ENCODE data around the gene ERBB4. TPM values are rescaled to one million over a fixed set of nuclear protein-coding genes. Genes with fewer than 3 reads are reported as not detected.

Gene ERBB4
- total RNA-seq, 4 donors from 2014 or later, result 1.6 to 5.7 (median 3.5) TPM

- H3K4me3 ChIP-seq, result no peak overlapping the region
- no peaks in the 10 kb centered on the region for H3K4me1 ChIP-seq
- peak in 1 of 2 donors; percentile 42 for ATAC-seq
- no peaks in the 10 kb centered on the region for H3K27me3 ChIP-seq
- TF ChIP-seq CTCF (IDR thresholded peaks at IDR 0.05 in 4 of 5, conservative IDR thresholded peaks at IDR 0.05 in 1 of 5), result no peak
- TF ChIP-seq POLR2A (IDR thresholded peaks at IDR 0.05), result no peak
- H3K27ac ChIP-seq, result no peak overlapping the region
- intact Hi-C loops (cut with DNase I; ENCODE audit: low total_unique reads) (no loop called here), in situ Hi-C loops (cut with MboI; ENCODE audit: low sequenced_read_pairs in 4 of 4) (no loop called here)
- no peak for DNase-seq
- H3K9me3 ChIP-seq, result no peaks in the 10 kb centered on the region
- H3K36me3 ChIP-seq, result no peaks in the 10 kb centered on the region
Observed at GRCh38 chr2:211408483-211408891, 1130.1 kb downstream of the ERBB4 start.

DNA sequence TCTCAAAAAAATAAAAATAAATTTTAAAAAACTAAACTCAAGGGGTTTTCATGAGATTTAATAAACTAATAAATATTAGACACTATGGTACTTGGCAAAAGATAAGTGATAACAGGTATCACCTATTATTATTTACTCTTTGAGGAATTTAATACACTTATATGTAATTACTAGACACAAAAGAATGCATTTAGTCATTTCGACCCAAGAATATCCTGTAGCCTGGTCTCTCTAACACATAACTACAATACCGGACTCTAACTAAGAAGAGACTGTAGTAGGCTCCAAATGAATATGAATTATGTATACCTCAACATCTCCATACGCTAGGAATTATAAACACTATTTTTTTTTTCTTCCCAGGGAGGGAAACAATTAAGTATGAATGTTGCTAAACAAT, 1131.5 kb downstream of the ERBB4 start:
- ATAC-seq (no peak), DNase-seq (no peak)
- Histone ChIP-seq H3K27ac (no peak overlapping the region), H3K4me3 (no peak overlapping the region), H3K36me3 (no peaks in the 10 kb centered on the region), H3K4me1 (no peaks in the 10 kb centered on the region), H3K9me3 (no peaks in the 10 kb centered on the region), H3K27me3 (no peaks in the 10 kb centered on the region)
- TF ChIP-seq CTCF (IDR thresholded peaks at IDR 0.05 in 4 of 5, conservative IDR thresholded peaks at IDR 0.05 in 1 of 5) (no peak), POLR2A (IDR thresholded peaks at IDR 0.05) (no peak)
- in situ Hi-C loops (cut with MboI; ENCODE audit: low sequenced_read_pairs in 4 of 4) (no loop called here), intact Hi-C loops (cut with DNase I; ENCODE audit: low total_unique reads) (no loop called here)

DNA sequence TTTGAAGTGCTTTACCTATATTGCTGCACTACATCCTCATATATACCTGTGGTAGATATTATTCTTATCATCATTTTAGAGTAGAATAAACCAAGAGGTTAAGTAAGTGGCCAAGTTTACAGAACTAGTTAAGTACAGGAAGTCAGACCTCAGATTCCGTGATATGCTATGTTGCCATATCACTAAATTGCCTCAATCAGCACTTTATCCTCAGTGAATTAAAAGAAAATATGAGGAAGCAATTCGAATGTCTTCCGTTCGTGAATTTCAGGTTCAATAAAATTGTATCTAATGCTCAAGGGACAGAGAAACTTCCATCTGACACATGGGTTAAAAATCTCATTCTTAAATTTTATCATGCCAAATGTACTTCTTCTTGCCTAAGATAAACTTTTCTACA, 1133.6 kb downstream of the ERBB4 start:
- no peak overlapping the region for H3K27ac ChIP-seq
- DNase-seq (no peak), ATAC-seq (no peak)
- no peaks in the 10 kb centered on the region for H3K27me3 ChIP-seq
- no peak for TF ChIP-seq POLR2A (IDR thresholded peaks at IDR 0.05)
- no peak for TF ChIP-seq CTCF (IDR thresholded peaks at IDR 0.05 in 4 of 5, conservative IDR thresholded peaks at IDR 0.05 in 1 of 5)
- no peaks in the 10 kb centered on the region for H3K36me3 ChIP-seq
- no peak overlapping the region for H3K4me3 ChIP-seq
- intact Hi-C loops (cut with DNase I; ENCODE audit: low total_unique reads), result no loop called here
- no peaks in the 10 kb centered on the region for H3K9me3 ChIP-seq
- in situ Hi-C loops (cut with MboI; ENCODE audit: low sequenced_read_pairs in 4 of 4), result no loop called here
- no peaks in the 10 kb centered on the region for H3K4me1 ChIP-seq

DNA sequence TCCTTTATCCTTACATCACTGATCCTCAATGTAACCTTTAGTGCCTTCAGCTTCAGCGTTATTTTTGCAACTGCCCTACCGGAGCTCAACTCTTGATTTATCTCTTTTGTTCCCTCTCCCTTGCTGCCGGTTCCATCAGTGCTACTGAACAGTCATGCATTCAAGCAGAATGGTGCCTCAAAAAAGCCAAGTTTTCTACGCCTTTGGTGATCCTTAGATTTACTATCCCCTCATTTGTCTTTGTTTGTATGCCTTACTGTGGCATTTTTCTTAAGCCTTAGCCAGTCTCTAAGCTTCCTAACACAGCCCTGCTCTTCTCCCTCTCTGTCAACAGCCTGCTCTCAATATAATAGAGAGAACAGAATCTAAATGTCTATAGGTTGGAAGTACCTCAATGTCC, 1134.5 kb downstream of the ERBB4 start:
- no peak for ATAC-seq
- no peaks in the 10 kb centered on the region for H3K4me1 ChIP-seq
- DNase-seq, result no peak
- no peaks in the 10 kb centered on the region for H3K36me3 ChIP-seq
- TF ChIP-seq POLR2A (IDR thresholded peaks at IDR 0.05) (no peak), CTCF (IDR thresholded peaks at IDR 0.05 in 4 of 5, conservative IDR thresholded peaks at IDR 0.05 in 1 of 5) (no peak)
- in situ Hi-C loops (cut with MboI; ENCODE audit: low sequenced_read_pairs in 4 of 4) (no loop called here), intact Hi-C loops (cut with DNase I; ENCODE audit: low total_unique reads) (no loop called here)
- H3K27ac ChIP-seq, result no peak overlapping the region
- H3K4me3 ChIP-seq, result no peak overlapping the region
- no peaks in the 10 kb centered on the region for H3K9me3 ChIP-seq
- H3K27me3 ChIP-seq, result no peaks in the 10 kb centered on the region

- DNase-seq, result no peak
- no peak overlapping the region for H3K4me3 ChIP-seq
- H3K27ac ChIP-seq, result no peak overlapping the region
- H3K27me3 ChIP-seq, result no peaks in the 10 kb centered on the region
- H3K36me3 ChIP-seq, result no peaks in the 10 kb centered on the region
- in situ Hi-C loops (cut with MboI; ENCODE audit: low sequenced_read_pairs in 4 of 4) (no loop called here), intact Hi-C loops (cut with DNase I; ENCODE audit: low total_unique reads) (no loop called here)
- ATAC-seq, result no peak
- H3K4me1 ChIP-seq, result no peaks in the 10 kb centered on the region
- no peaks in the 10 kb centered on the region for H3K9me3 ChIP-seq
- TF ChIP-seq CTCF (IDR thresholded peaks at IDR 0.05 in 4 of 5, conservative IDR thresholded peaks at IDR 0.05 in 1 of 5), result no peak
- TF ChIP-seq POLR2A (IDR thresholded peaks at IDR 0.05), result no peak
Observed at GRCh38 chr2:211401328-211401727, 1137.3 kb downstream of the ERBB4 start.

Measured in gastrocnemius medialis (tissue), 4 donors.